Neural cell (in vitro differentiated cells): Measurements from ENCODE around the gene NELL2.

Source experiments
- EP300 ChIP-seq: fragments of 450-650 bp; conservative IDR thresholded peaks from 2 replicates; pipeline ENCODE4 v1.6.1; 2014; ENCODE audit warnings: antibody characterized with exemption, mild to moderate bottlenecking, moderate library complexity; ENCODE audit not compliant: poor library complexity, severe bottlenecking
- EZH2 ChIP-seq: fragments of 200-600, 300-800 bp; shearing (Covaris generic), sonication (generic); IDR thresholded peaks from 2 replicates; pipeline ENCODE4 v1.6.1; 2014; ENCODE audit warnings: antibody characterized with exemption, low read length, borderline replicate concordance, mild to moderate bottlenecking; ENCODE audit not compliant: insufficient read depth, poor library complexity, severe bottlenecking
- MXI1 ChIP-seq: fragments of 450-650 bp; conservative IDR thresholded peaks from 2 replicates; pipeline ENCODE4 v1.6.1; 2014; ENCODE audit warnings: antibody characterized with exemption, mild to moderate bottlenecking; ENCODE audit not compliant: poor library complexity, severe bottlenecking
- POLR2AphosphoS5 ChIP-seq: IDR thresholded peaks from 2 replicates; pipeline ENCODE4 v1.6.1; 2012
- RAD21 ChIP-seq: fragments of 450-650 bp; conservative IDR thresholded peaks from 2 replicates; pipeline ENCODE4 v1.6.1; 2014; ENCODE audit warnings: antibody characterized with exemption, mild to moderate bottlenecking, moderate library complexity
- TAF1 ChIP-seq: IDR thresholded peaks from 2 replicates; pipeline ENCODE4 v1.6.1; 2012; ENCODE audit warnings: low read depth
- TF ChIP-seq, protein P1 (sequence below): fragments of 450-650 bp; IDR thresholded peaks from 2 replicates; pipeline ENCODE4 v1.5.1; 2014; ENCODE audit warnings: antibody characterized with exemption, mild to moderate bottlenecking, moderate library complexity; ENCODE audit not compliant: poor library complexity, severe bottlenecking
- TF ChIP-seq, protein P2 (sequence below): IDR thresholded peaks from 2 replicates; pipeline ENCODE4 v1.6.1; 2012; ENCODE audit warnings: borderline replicate concordance

DNA sequence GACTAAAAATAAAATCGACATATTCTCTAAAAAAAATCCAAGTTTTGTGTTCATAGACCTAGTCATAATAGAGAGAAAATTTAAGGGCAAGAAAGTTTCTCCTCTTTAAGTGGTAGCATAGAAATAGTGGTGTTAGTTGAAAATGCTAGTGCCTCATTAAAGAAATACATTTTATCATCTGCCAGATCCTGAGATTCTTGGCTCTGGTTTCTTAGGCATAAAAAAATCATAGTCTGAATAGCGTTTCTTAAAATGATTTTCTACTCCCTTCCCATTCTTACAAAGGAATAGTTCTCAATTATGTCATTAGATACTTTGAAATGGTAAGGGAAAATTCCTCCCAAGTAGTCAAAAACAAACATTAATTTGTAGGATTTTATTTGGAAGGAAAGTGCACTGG, 212.8 kb downstream of the NELL2 start:
- TF ChIP-seq, protein P1, sequence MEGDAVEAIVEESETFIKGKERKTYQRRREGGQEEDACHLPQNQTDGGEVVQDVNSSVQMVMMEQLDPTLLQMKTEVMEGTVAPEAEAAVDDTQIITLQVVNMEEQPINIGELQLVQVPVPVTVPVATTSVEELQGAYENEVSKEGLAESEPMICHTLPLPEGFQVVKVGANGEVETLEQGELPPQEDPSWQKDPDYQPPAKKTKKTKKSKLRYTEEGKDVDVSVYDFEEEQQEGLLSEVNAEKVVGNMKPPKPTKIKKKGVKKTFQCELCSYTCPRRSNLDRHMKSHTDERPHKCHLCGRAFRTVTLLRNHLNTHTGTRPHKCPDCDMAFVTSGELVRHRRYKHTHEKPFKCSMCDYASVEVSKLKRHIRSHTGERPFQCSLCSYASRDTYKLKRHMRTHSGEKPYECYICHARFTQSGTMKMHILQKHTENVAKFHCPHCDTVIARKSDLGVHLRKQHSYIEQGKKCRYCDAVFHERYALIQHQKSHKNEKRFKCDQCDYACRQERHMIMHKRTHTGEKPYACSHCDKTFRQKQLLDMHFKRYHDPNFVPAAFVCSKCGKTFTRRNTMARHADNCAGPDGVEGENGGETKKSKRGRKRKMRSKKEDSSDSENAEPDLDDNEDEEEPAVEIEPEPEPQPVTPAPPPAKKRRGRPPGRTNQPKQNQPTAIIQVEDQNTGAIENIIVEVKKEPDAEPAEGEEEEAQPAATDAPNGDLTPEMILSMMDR = no peak
- no peak for TF ChIP-seq EZH2
- no peak for TF ChIP-seq MXI1
- TF ChIP-seq RAD21 = no peak
- no peak for TF ChIP-seq TAF1
- TF ChIP-seq POLR2AphosphoS5 = no peak
- TF ChIP-seq EP300 = no peak
- TF ChIP-seq, protein P2, sequence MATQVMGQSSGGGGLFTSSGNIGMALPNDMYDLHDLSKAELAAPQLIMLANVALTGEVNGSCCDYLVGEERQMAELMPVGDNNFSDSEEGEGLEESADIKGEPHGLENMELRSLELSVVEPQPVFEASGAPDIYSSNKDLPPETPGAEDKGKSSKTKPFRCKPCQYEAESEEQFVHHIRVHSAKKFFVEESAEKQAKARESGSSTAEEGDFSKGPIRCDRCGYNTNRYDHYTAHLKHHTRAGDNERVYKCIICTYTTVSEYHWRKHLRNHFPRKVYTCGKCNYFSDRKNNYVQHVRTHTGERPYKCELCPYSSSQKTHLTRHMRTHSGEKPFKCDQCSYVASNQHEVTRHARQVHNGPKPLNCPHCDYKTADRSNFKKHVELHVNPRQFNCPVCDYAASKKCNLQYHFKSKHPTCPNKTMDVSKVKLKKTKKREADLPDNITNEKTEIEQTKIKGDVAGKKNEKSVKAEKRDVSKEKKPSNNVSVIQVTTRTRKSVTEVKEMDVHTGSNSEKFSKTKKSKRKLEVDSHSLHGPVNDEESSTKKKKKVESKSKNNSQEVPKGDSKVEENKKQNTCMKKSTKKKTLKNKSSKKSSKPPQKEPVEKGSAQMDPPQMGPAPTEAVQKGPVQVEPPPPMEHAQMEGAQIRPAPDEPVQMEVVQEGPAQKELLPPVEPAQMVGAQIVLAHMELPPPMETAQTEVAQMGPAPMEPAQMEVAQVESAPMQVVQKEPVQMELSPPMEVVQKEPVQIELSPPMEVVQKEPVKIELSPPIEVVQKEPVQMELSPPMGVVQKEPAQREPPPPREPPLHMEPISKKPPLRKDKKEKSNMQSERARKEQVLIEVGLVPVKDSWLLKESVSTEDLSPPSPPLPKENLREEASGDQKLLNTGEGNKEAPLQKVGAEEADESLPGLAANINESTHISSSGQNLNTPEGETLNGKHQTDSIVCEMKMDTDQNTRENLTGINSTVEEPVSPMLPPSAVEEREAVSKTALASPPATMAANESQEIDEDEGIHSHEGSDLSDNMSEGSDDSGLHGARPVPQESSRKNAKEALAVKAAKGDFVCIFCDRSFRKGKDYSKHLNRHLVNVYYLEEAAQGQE = no peak
